Measurements from ENCODE around the gene UBC.

Gene UBC

DNA sequence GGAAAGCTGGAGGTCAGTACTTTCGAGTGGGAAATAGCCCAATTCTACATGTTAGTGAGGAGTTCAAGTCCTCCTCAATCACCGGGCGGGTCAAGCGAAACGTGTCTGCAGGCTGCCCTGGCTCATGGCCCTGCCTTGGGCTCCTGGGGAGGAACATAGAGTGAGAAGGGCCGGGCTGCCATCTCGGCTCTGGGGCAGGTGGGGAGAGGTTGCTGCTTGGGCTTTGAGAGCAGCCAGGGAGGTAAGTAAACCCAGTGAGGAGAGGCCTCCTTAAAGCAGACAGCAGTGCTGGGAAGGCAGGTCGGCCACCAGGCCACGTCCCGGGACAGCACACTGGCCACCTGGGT lies 32.0 kb upstream of the UBC start:
- no peak overlapping the region for H3K9ac ChIP-seq (ENCODE audit: low read depth, low read length, poor library complexity, severe bottlenecking)
- TF ChIP-seq CTCF (conservative IDR thresholded peaks at IDR 0.05; ENCODE audit: low read length) = no peak
- no peak for TF ChIP-seq EZH2phosphoT487 (IDR thresholded peaks at IDR 0.05; ENCODE audit: borderline replicate concordance)
- H2AFZ ChIP-seq (ENCODE audit: low read length) = no peak overlapping the region
- H3K9me2 ChIP-seq (replicated peaks; ENCODE audit: low read depth, low read length) = no peaks in the 10 kb centered on the region
- H3K4me1 ChIP-seq (ENCODE audit: insufficient read depth, low read length, poor library complexity, severe bottlenecking) = no peaks in the 10 kb centered on the region
- H3K4me2 ChIP-seq (ENCODE audit: low read depth, low read length, poor library complexity, severe bottlenecking) = no peak overlapping the region
- H3K9me3 ChIP-seq (ENCODE audit: insufficient read depth, low read depth, low read length) = no peaks in the 10 kb centered on the region
- peaks cover 4% of the 10 kb centered on the region; the same call in 1 of the 2 replicates for H3K36me3 ChIP-seq (ENCODE audit: insufficient read depth, low read length)
- H3K27me3 ChIP-seq (ENCODE audit: insufficient read depth, low read length, poor library complexity, severe bottlenecking) = no peaks in the 10 kb centered on the region
- no peaks in the 10 kb centered on the region for H3K79me2 ChIP-seq (ENCODE audit: insufficient read depth, low read length)
- H3K4me3 ChIP-seq (ENCODE audit: low read length, poor library complexity, severe bottlenecking) = no peak overlapping the region
- no peaks in the 10 kb centered on the region for H4K20me1 ChIP-seq (ENCODE audit: insufficient read depth, low read length, poor library complexity, severe bottlenecking)
- no peaks in the 10 kb centered on the region for H3F3A ChIP-seq (ENCODE audit: low read depth)

DNA sequence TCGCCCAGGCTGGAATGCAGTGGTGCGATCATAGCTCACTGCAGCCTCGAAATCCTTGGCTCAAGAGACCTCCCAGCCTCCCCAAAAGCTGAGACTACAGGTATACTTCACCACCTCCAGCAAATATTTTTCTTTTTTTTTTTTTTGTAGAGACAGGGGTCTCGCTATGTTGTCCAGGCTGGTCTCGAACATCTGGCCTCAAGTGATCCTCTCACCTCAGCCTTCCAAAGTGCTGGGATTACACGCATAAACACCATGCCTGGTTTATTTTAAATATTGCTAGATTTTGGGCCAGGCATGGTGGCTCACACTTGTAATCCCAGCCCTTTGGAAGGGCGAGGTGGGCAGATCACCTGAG lies 26.7 kb upstream of the UBC start:
- H3K9me3 ChIP-seq (ENCODE audit: insufficient read depth, low read depth, low read length) = no peaks in the 10 kb centered on the region
- H3K4me3 ChIP-seq (ENCODE audit: low read length, poor library complexity, severe bottlenecking) = peak overlapping the region; percentile 83
- no peaks in the 10 kb centered on the region for H3K9me2 ChIP-seq (replicated peaks; ENCODE audit: low read depth, low read length)
- H3K27me3 ChIP-seq (ENCODE audit: insufficient read depth, low read length, poor library complexity, severe bottlenecking) = no peaks in the 10 kb centered on the region
- peaks cover 16% of the 10 kb centered on the region for H3K4me1 ChIP-seq (ENCODE audit: insufficient read depth, low read length, poor library complexity, severe bottlenecking)
- H3K79me2 ChIP-seq (ENCODE audit: insufficient read depth, low read length) = peaks cover 10% of the 10 kb centered on the region; the same call in 1 of the 2 replicates
- H2AFZ ChIP-seq (ENCODE audit: low read length) = peak overlapping the region; percentile 71
- peaks cover 9% of the 10 kb centered on the region for H3F3A ChIP-seq (ENCODE audit: low read depth)
- peak overlapping the region; percentile 99 for H3K9ac ChIP-seq (ENCODE audit: low read depth, low read length, poor library complexity, severe bottlenecking)
- H4K20me1 ChIP-seq (ENCODE audit: insufficient read depth, low read length, poor library complexity, severe bottlenecking) = no peaks in the 10 kb centered on the region
- TF ChIP-seq EZH2phosphoT487 (IDR thresholded peaks at IDR 0.05; ENCODE audit: borderline replicate concordance) (no peak), CTCF (conservative IDR thresholded peaks at IDR 0.05; ENCODE audit: low read length) (no peak)
- no peaks in the 10 kb centered on the region for H3K36me3 ChIP-seq (ENCODE audit: insufficient read depth, low read length)
- H3K4me2 ChIP-seq (ENCODE audit: low read depth, low read length, poor library complexity, severe bottlenecking) = peak overlapping the region; percentile 94

DNA sequence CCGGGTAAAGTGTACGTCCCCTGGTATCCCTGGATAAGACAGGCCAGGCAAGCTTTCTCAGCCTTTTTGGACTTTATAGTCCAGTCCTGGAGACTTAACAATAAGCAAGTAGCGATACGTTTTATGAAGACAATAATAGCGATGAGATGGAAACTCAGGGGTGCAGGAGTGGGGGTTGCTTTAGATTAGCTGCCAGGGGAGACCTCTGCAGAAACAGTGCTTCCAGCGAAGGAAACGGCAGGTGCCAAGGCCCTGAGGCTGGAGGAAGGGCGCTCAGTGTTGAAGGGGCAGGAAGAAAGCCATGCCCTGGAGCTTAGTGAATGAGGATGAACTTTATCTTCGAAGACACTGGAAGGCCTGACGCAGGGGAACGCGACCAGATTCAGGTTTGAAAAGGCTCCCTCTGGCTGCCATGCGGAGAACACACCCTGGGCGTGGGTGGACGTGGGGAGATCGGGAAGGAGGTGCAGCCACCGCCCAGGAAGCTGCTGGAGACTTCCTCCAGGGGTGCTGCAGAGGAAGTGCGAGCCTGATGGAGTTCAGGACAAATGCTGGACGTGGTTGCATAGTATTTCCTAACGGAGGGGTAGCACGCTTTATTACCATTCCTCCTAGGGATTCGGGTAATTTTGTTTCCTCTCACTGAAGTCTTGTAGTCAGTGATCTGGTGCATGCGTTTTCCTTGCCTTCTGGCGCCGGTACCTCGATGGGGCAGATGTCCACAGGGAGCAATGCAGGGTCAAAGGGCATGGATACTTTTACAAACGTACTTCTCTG lies 26.1 kb upstream of the UBC start:
- peaks cover 13% of the 10 kb centered on the region; the same call in 1 of the 2 replicates for H3K79me2 ChIP-seq (ENCODE audit: insufficient read depth, low read length)
- H3K4me2 ChIP-seq (ENCODE audit: low read depth, low read length, poor library complexity, severe bottlenecking) = peak overlapping the region; percentile 94
- peak overlapping the region; percentile 83 for H3K4me3 ChIP-seq (ENCODE audit: low read length, poor library complexity, severe bottlenecking)
- H2AFZ ChIP-seq (ENCODE audit: low read length) = peak overlapping the region; percentile 71
- H3K9me2 ChIP-seq (replicated peaks; ENCODE audit: low read depth, low read length) = no peaks in the 10 kb centered on the region
- TF ChIP-seq EZH2phosphoT487 (IDR thresholded peaks at IDR 0.05; ENCODE audit: borderline replicate concordance) (no peak), CTCF (conservative IDR thresholded peaks at IDR 0.05; ENCODE audit: low read length) (peak; percentile 86)
- no peaks in the 10 kb centered on the region for H4K20me1 ChIP-seq (ENCODE audit: insufficient read depth, low read length, poor library complexity, severe bottlenecking)
- H3K27me3 ChIP-seq (ENCODE audit: insufficient read depth, low read length, poor library complexity, severe bottlenecking) = no peaks in the 10 kb centered on the region
- peak overlapping the region; percentile 99 for H3K9ac ChIP-seq (ENCODE audit: low read depth, low read length, poor library complexity, severe bottlenecking)
- peaks cover 16% of the 10 kb centered on the region for H3K4me1 ChIP-seq (ENCODE audit: insufficient read depth, low read length, poor library complexity, severe bottlenecking)
- no peaks in the 10 kb centered on the region for H3K36me3 ChIP-seq (ENCODE audit: insufficient read depth, low read length)
- no peaks in the 10 kb centered on the region for H3K9me3 ChIP-seq (ENCODE audit: insufficient read depth, low read depth, low read length)
- peaks cover 9% of the 10 kb centered on the region for H3F3A ChIP-seq (ENCODE audit: low read depth)

Measured in Loucy (cell line).